ENCODE results near the gene ZC3H14.

The ZC3H14 gene

DNA sequence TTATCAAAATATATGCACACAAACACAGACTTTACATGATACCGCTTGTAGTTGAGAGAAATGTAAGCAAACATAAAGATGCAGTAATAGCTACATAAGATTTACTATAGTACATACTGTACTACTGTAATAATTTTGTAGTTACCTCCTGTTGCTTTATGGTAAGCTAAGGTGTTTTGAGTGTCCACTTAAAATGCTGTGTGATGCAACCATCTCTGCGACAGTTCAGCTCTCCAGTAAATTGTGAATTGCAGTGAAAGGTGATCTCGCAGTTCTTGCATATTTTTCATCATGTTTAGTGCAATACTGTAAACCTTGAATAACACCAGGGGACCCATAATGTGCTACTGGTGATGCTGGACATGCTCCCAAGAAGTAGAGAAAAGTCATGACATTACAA, 21.6 kb downstream of the ZC3H14 start:
- peaks cover 90% of the 10 kb centered on the region for H3K36me3 ChIP-seq (ENCODE audit: control insufficient read depth, insufficient read depth, low read length)
- H3K4me1 ChIP-seq (ENCODE audit: control insufficient read depth, insufficient read depth, low read length, poor library complexity, severe bottlenecking) = no peaks in the 10 kb centered on the region
- 93% methylated on average over 2 of the region's 3 CpGs; no CpG with 5 or more reads in 1 of the 2 experiments for WGBS, 2 experiments (ENCODE audit: insufficient coverage in 2 of 2)
- H3K9me3 ChIP-seq (ENCODE audit: control insufficient read depth, low read length) = no peaks in the 10 kb centered on the region
- no peak overlapping the region for H3K4me3 ChIP-seq (ENCODE audit: extremely low read depth, insufficient read depth, low read length, poor library complexity, severe bottlenecking)
- no peak overlapping the region for H3K27ac ChIP-seq (ENCODE audit: low read depth, low read length, severe bottlenecking)

DNA sequence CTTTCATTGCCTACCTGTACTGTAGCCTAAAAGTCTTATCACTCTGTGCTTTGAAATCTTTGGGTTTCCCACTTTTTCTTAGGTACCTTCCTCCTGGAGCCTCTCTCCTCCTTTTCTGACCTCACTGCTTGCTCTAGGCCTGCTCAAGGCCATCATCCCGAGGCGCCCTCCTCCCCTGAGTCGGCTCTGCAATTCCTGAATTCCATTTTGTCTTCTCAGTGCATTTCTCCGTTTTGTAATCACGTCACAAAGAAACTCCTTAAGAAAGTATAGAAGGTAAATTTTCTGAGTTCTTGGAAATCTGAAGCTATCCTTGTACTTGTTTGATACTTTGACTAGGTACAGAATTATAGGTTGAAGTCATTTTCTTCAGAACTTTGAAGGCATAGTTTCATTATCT, 25.2 kb downstream of the ZC3H14 start:
- 92 to 94% methylated on average over 4 of the region's 5 CpGs for WGBS, 2 experiments (ENCODE audit: insufficient coverage in 2 of 2)
- H3K36me3 ChIP-seq (ENCODE audit: control insufficient read depth, insufficient read depth, low read length) = peaks cover 84% of the 10 kb centered on the region

DNA sequence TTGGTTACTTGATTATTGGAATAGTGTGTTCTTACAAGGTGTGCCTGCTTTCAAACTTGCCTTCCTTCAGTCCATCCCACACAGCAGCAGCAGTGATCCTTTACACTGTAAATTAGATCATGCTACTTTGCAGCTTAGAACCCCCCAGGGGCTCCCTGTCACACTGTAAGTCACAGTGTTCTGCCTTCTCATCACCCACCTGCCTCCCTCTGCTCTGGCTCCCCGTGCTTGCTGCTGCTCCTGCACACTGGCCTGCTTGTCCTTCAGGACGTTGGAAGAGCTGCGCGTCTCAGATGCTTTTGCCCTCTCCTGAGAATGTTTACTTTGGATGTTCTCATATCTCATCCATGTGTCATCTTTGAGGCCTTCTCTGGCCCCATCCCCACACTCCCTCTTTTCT, 27.3 kb downstream of the ZC3H14 start:
- Histone ChIP-seq H3K36me3 (ENCODE audit: control insufficient read depth, insufficient read depth, low read length) (peaks cover 86% of the 10 kb centered on the region), H3K4me1 (ENCODE audit: control insufficient read depth, insufficient read depth, low read length, poor library complexity, severe bottlenecking) (peaks cover 4% of the 10 kb centered on the region), H3K27ac (ENCODE audit: low read depth, low read length, severe bottlenecking) (no peak overlapping the region), H3K4me3 (ENCODE audit: extremely low read depth, insufficient read depth, low read length, poor library complexity, severe bottlenecking) (no peak overlapping the region), H3K9me3 (ENCODE audit: control insufficient read depth, low read length) (no peaks in the 10 kb centered on the region)
- 91 to 100% methylated on average over 3 to 4 of the region's 4 CpGs for WGBS, 2 experiments (ENCODE audit: insufficient coverage in 2 of 2)

More for the DNA sequence above, 25.2 kb downstream of the ZC3H14 start:
- no peak overlapping the region for H3K27ac ChIP-seq (ENCODE audit: low read depth, low read length, severe bottlenecking)
- no peak overlapping the region for H3K4me3 ChIP-seq (ENCODE audit: extremely low read depth, insufficient read depth, low read length, poor library complexity, severe bottlenecking)
- no peaks in the 10 kb centered on the region for H3K9me3 ChIP-seq (ENCODE audit: control insufficient read depth, low read length)
- peaks cover 4% of the 10 kb centered on the region for H3K4me1 ChIP-seq (ENCODE audit: control insufficient read depth, insufficient read depth, low read length, poor library complexity, severe bottlenecking)

DNA sequence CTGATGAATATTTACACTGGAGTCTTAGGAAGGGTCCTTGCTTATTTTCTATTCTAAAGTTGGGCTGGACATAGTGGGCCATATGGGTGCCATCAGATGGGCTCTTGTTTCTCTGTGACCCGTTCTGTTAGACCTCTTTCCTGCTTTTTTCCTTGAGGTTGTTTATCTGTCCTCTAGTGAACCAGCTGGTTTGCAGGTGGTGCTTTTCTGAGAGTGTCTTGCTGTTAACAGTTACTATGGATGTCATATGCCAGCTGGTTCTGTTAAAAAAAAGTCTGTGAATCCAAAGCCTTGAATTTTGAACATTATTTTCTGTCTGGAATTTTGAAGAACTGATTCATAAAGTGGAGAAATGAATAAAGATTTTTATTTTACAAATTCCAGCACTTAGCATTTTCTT, 29.2 kb downstream of the ZC3H14 start:
- Histone ChIP-seq H3K36me3 (ENCODE audit: control insufficient read depth, insufficient read depth, low read length) (peaks cover 87% of the 10 kb centered on the region), H3K27ac (ENCODE audit: low read depth, low read length, severe bottlenecking) (no peak overlapping the region), H3K4me1 (ENCODE audit: control insufficient read depth, insufficient read depth, low read length, poor library complexity, severe bottlenecking) (peaks cover 4% of the 10 kb centered on the region), H3K4me3 (ENCODE audit: extremely low read depth, insufficient read depth, low read length, poor library complexity, severe bottlenecking) (no peak overlapping the region), H3K9me3 (ENCODE audit: control insufficient read depth, low read length) (no peaks in the 10 kb centered on the region)
- WGBS, 2 experiments (ENCODE audit: insufficient coverage in 2 of 2) = 100% methylated on average over 1 of the region's 1 CpG; no CpG with 5 or more reads in 1 of the 2 experiments

- no peaks in the 10 kb centered on the region for H3K4me1 ChIP-seq (ENCODE audit: control insufficient read depth, insufficient read depth, low read length, poor library complexity, severe bottlenecking)
- H3K9me3 ChIP-seq (ENCODE audit: control insufficient read depth, low read length) = no peaks in the 10 kb centered on the region
- WGBS, 2 experiments (ENCODE audit: insufficient coverage in 2 of 2) = 91 to 100% methylated on average over 3 to 4 of the region's 4 CpGs
- H3K27ac ChIP-seq (ENCODE audit: low read depth, low read length, severe bottlenecking) = no peak overlapping the region
- H3K36me3 ChIP-seq (ENCODE audit: control insufficient read depth, insufficient read depth, low read length) = peaks cover 94% of the 10 kb centered on the region
- no peak overlapping the region for H3K4me3 ChIP-seq (ENCODE audit: extremely low read depth, insufficient read depth, low read length, poor library complexity, severe bottlenecking)
Observed at GRCh38 chr14:88597038-88597437, 34.2 kb downstream of the ZC3H14 start.

GRCh38 chr14:88597601-88598000, 34.8 kb downstream of the ZC3H14 start:
- no peaks in the 10 kb centered on the region for H3K4me1 ChIP-seq (ENCODE audit: control insufficient read depth, insufficient read depth, low read length, poor library complexity, severe bottlenecking)
- H3K36me3 ChIP-seq (ENCODE audit: control insufficient read depth, insufficient read depth, low read length) = peaks cover 94% of the 10 kb centered on the region
- H3K27ac ChIP-seq (ENCODE audit: low read depth, low read length, severe bottlenecking) = no peak overlapping the region
- H3K4me3 ChIP-seq (ENCODE audit: extremely low read depth, insufficient read depth, low read length, poor library complexity, severe bottlenecking) = no peak overlapping the region
- WGBS, 2 experiments (ENCODE audit: insufficient coverage in 2 of 2) = 80 to 85% methylated on average over 1 to 3 of the region's 4 CpGs
- H3K9me3 ChIP-seq (ENCODE audit: control insufficient read depth, low read length) = no peaks in the 10 kb centered on the region

GRCh38 chr14:88598097-88598675, 35.3 kb downstream of the ZC3H14 start:
- no peaks in the 10 kb centered on the region for H3K9me3 ChIP-seq (ENCODE audit: control insufficient read depth, low read length)
- H3K36me3 ChIP-seq (ENCODE audit: control insufficient read depth, insufficient read depth, low read length) = peaks cover 96% of the 10 kb centered on the region
- H3K27ac ChIP-seq (ENCODE audit: low read depth, low read length, severe bottlenecking) = no peak overlapping the region
- H3K4me1 ChIP-seq (ENCODE audit: control insufficient read depth, insufficient read depth, low read length, poor library complexity, severe bottlenecking) = no peaks in the 10 kb centered on the region
- 100% methylated on average over 1 of the region's 2 CpGs for WGBS, 2 experiments (ENCODE audit: insufficient coverage in 2 of 2)
- no peak overlapping the region for H3K4me3 ChIP-seq (ENCODE audit: extremely low read depth, insufficient read depth, low read length, poor library complexity, severe bottlenecking)

- Histone ChIP-seq H3K4me1 (ENCODE audit: control insufficient read depth, insufficient read depth, low read length, poor library complexity, severe bottlenecking) (no peaks in the 10 kb centered on the region), H3K9me3 (ENCODE audit: control insufficient read depth, low read length) (no peaks in the 10 kb centered on the region), H3K36me3 (ENCODE audit: control insufficient read depth, insufficient read depth, low read length) (peaks cover 99% of the 10 kb centered on the region), H3K4me3 (ENCODE audit: extremely low read depth, insufficient read depth, low read length, poor library complexity, severe bottlenecking) (no peak overlapping the region), H3K27ac (ENCODE audit: low read depth, low read length, severe bottlenecking) (no peak overlapping the region)
- 94 to 96% methylated on average over 8 of the region's 8 CpGs for WGBS, 2 experiments (ENCODE audit: insufficient coverage in 2 of 2)
Observed at GRCh38 chr14:88599326-88599725, 36.5 kb downstream of the ZC3H14 start.

- Histone ChIP-seq H3K9me3 (ENCODE audit: control insufficient read depth, low read length) (no peaks in the 10 kb centered on the region), H3K4me3 (ENCODE audit: extremely low read depth, insufficient read depth, low read length, poor library complexity, severe bottlenecking) (no peak overlapping the region), H3K27ac (ENCODE audit: low read depth, low read length, severe bottlenecking) (no peak overlapping the region), H3K36me3 (ENCODE audit: control insufficient read depth, insufficient read depth, low read length) (peaks cover 98% of the 10 kb centered on the region), H3K4me1 (ENCODE audit: control insufficient read depth, insufficient read depth, low read length, poor library complexity, severe bottlenecking) (no peaks in the 10 kb centered on the region)
- WGBS, 2 experiments (ENCODE audit: insufficient coverage in 2 of 2) = 86 to 93% methylated on average over 8 of the region's 10 CpGs
Observed at GRCh38 chr14:88599761-88600439, 37.1 kb downstream of the ZC3H14 start.

DNA sequence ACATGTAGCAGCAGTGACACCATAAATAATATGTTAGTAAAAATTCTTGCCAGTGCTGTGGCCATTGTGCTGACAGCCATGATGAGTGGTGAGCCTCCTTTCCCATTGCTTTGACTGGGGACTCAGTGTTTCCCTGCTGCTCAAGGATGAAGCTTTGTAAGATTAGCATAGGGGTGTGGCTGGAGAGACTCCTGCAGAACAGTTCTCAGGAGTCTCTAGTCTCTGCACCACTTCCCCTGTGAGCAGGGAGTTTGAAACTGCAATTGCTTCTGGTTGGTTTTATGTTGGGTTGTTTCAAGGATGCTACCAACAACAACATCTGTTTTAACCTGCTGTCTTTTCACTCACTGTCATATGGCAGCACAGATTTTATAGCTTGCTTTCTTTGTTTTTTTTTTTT, 41.4 kb downstream of the ZC3H14 start:
- H3K27ac ChIP-seq (ENCODE audit: low read depth, low read length, severe bottlenecking) = no peak overlapping the region
- no peaks in the 10 kb centered on the region for H3K4me1 ChIP-seq (ENCODE audit: control insufficient read depth, insufficient read depth, low read length, poor library complexity, severe bottlenecking)
- H3K9me3 ChIP-seq (ENCODE audit: control insufficient read depth, low read length) = no peaks in the 10 kb centered on the region
- no peak overlapping the region for H3K4me3 ChIP-seq (ENCODE audit: extremely low read depth, insufficient read depth, low read length, poor library complexity, severe bottlenecking)
- peaks cover 97% of the 10 kb centered on the region for H3K36me3 ChIP-seq (ENCODE audit: control insufficient read depth, insufficient read depth, low read length)

DNA sequence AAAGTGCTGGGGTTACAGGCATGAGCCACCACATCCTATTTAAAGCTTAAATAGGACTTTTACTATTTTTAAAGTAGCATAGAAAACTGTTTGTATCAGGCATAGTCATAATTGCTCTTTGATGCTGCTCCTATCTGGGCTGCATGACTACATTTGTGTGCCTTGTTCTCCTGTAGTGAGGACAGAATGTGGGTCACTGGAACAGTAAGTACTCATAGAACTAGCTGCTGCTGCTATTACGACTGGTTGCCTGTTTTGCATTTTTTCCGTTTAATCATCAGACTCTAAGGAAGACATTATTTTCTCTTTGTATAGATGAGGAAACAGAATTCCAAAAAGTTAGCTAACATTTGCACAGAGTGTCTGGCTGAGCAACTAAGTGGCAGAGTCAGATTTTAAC, 42.8 kb downstream of the ZC3H14 start:
- no peak overlapping the region for H3K27ac ChIP-seq (ENCODE audit: low read depth, low read length, severe bottlenecking)
- H3K9me3 ChIP-seq (ENCODE audit: control insufficient read depth, low read length) = no peaks in the 10 kb centered on the region
- no peaks in the 10 kb centered on the region for H3K4me1 ChIP-seq (ENCODE audit: control insufficient read depth, insufficient read depth, low read length, poor library complexity, severe bottlenecking)
- WGBS, 2 experiments (ENCODE audit: insufficient coverage in 2 of 2) = no CpG with 5 or more reads among the region's 2 CpGs
- H3K4me3 ChIP-seq (ENCODE audit: extremely low read depth, insufficient read depth, low read length, poor library complexity, severe bottlenecking) = no peak overlapping the region
- peaks cover 97% of the 10 kb centered on the region for H3K36me3 ChIP-seq (ENCODE audit: control insufficient read depth, insufficient read depth, low read length)

Data from mesodermal cell (in vitro differentiated cells).